Tibial artery (tissue), 4 donors: ENCODE measurements around the gene EPB41L5.
"Not testable (repeated sequence)": the region's sequence is repeated elsewhere in the genome, so short reads cannot be mapped to it uniquely, and the experiment has no call there.

Source experiments
- DNase-seq, 2 donors: peaks; one replicate each; pipeline ENCODE4 v3.0.0-alpha.2; 2019
- H3K27ac ChIP-seq, 2 donors: fragments of 200-600 bp; sonication (generic) in 1 of 2; 1 replicate in 1 of 2; 2 replicates in 1 of 2; pipeline ENCODE4 v1.5.1; 2018 to 2019; ENCODE audit warnings: mild to moderate bottlenecking in 1 of 2
- H3K27me3 ChIP-seq, 2 donors: fragments of 200-600 bp; sonication (generic) in 1 of 2; one replicate each; pipeline versions ENCODE4 v1.5.1 to v1.6.0; 2016 to 2019
- H3K36me3 ChIP-seq, 3 donors: fragments of 200-600 bp; sonication (generic) in 2 of 3; one replicate each; pipeline ENCODE4 v1.5.1; 2016 to 2019; ENCODE audit warnings: mild to moderate bottlenecking in 2 of 3
- H3K4me1 ChIP-seq, 4 donors: fragments of 200-600 bp; sonication (generic) in 2 of 4; 1 replicate in 3 of 4; 2 replicates in 1 of 4; pipeline ENCODE4 v1.5.1; 2016 to 2019
- H3K4me3 ChIP-seq, 2 donors: fragments of 200-600 bp; sonication (generic) in 1 of 2; 1 replicate in 1 of 2; 2 replicates in 1 of 2; pipeline ENCODE4 v1.5.1; 2018 to 2019; ENCODE audit warnings: mild to moderate bottlenecking in 2 of 2
- H3K9me3 ChIP-seq, 3 donors: fragments of 200-600 bp; sonication (generic) in 1 of 3; one replicate each; pipeline ENCODE4 v1.5.1; 2016 to 2019
- intact Hi-C: fragments of 100-400 bp; cut with DNase I; formaldehyde crosslinking; loops from one replicate; pipeline ENCODE4 v1.15.0; 2023; ENCODE audit warnings: low total_unique reads
- TF ChIP-seq, protein P1 (sequence below), 2 experiments: fragments of 200-600 bp in 1 of 2; fragments of 450-650 bp in 1 of 2; IDR thresholded peaks; one replicate each; pipeline ENCODE4 v1.5.1; 2017 to 2019; ENCODE audit warnings: antibody characterized with exemption in 2 of 2, mild to moderate bottlenecking in 1 of 2, moderate library complexity in 1 of 2

The EPB41L5 gene

GRCh38 chr2:120111193-120111592, 98.3 kb downstream of the EPB41L5 start:
- Histone ChIP-seq H3K4me1 (peaks cover 0 to 20% (median 12%) of the 10 kb centered on the region in 4 donors), H3K9me3 (no peaks in the 10 kb centered on the region), H3K27ac (no peak overlapping the region), H3K4me3 (no peak overlapping the region), H3K36me3 (no peaks in the 10 kb centered on the region), H3K27me3 (no peaks in the 10 kb centered on the region)
- no peak for DNase-seq
- intact Hi-C loops: no loop called here
- TF ChIP-seq, protein P1, sequence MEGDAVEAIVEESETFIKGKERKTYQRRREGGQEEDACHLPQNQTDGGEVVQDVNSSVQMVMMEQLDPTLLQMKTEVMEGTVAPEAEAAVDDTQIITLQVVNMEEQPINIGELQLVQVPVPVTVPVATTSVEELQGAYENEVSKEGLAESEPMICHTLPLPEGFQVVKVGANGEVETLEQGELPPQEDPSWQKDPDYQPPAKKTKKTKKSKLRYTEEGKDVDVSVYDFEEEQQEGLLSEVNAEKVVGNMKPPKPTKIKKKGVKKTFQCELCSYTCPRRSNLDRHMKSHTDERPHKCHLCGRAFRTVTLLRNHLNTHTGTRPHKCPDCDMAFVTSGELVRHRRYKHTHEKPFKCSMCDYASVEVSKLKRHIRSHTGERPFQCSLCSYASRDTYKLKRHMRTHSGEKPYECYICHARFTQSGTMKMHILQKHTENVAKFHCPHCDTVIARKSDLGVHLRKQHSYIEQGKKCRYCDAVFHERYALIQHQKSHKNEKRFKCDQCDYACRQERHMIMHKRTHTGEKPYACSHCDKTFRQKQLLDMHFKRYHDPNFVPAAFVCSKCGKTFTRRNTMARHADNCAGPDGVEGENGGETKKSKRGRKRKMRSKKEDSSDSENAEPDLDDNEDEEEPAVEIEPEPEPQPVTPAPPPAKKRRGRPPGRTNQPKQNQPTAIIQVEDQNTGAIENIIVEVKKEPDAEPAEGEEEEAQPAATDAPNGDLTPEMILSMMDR (IDR thresholded peaks at IDR 0.05): no peak

DNA sequence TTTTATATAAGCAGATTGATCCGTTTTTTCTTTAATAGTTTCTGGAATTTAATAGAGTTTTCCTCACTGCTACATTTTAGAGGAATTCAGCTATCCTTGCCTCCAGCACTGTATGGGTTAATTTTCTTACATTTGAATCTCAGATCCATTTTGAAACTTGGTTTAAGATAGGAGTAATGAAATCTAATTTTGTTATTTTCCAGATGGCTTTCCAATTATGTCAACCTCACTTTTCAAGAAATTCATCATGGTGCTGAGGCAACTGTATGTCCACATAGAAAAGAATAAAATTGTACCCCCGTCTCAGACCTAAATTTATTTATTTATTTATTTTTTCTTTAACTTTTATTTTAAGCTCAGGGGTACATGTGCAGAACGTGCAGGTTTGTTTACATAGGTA, 105.1 kb downstream of the EPB41L5 start:
- no peaks in the 10 kb centered on the region for H3K9me3 ChIP-seq
- no peak overlapping the region for H3K27ac ChIP-seq
- no peak for DNase-seq
- no peaks in the 10 kb centered on the region for H3K4me1 ChIP-seq
- no peak overlapping the region for H3K4me3 ChIP-seq
- intact Hi-C loops: no loop called here
- peaks cover 0 to 6% (median 0%) of the 10 kb centered on the region in 3 donors for H3K36me3 ChIP-seq
- TF ChIP-seq, protein P1 (IDR thresholded peaks at IDR 0.05): no peak
- H3K27me3 ChIP-seq: no peaks in the 10 kb centered on the region

- Histone ChIP-seq H3K36me3 (peaks cover 0 to 6% (median 0%) of the 10 kb centered on the region in 3 donors), H3K27me3 (no peaks in the 10 kb centered on the region), H3K4me3 (no peak overlapping the region), H3K9me3 (no peaks in the 10 kb centered on the region), H3K4me1 (no peaks in the 10 kb centered on the region), H3K27ac (no peak overlapping the region)
- TF ChIP-seq, protein P1 (IDR thresholded peaks at IDR 0.05): no peak
- no peak for DNase-seq
- intact Hi-C loops: no loop called here
Observed at GRCh38 chr2:120118471-120118870, 105.6 kb downstream of the EPB41L5 start.

- intact Hi-C loops, H3K27me3 ChIP-seq, H3K9me3 ChIP-seq, H3K4me1 ChIP-seq, H3K4me3 ChIP-seq, DNase-seq, H3K27ac ChIP-seq, H3K36me3 ChIP-seq: not testable (repeated sequence)
Observed at GRCh38 chr2:120121337-120121736, 108.5 kb downstream of the EPB41L5 start.

DNA sequence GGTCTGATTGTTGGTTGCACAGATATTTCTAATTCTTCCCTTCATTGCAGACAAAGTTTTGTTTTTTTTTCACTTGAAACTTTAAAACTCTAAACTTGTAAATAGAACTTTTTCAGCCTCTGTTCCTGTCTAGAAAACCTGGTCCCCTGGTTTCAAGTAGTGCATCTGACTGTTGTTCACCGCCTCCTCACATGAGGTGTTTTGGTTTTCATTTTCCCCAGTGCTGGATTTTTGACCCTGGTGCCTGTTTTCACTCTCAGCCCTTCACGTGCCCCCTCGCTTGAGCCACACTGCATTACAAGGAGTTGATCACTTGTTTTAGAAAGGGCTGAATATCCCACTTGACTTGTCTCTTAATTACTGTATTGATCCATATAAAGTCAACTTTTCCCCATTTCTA, 110.2 kb downstream of the EPB41L5 start:
- H3K36me3 ChIP-seq: peaks cover 0 to 8% (median 6%) of the 10 kb centered on the region in 3 donors
- H3K27me3 ChIP-seq: no peaks in the 10 kb centered on the region
- H3K4me3 ChIP-seq: no peak overlapping the region
- no peaks in the 10 kb centered on the region for H3K4me1 ChIP-seq
- no peak overlapping the region for H3K27ac ChIP-seq
- intact Hi-C loops: no loop called here
- no peaks in the 10 kb centered on the region for H3K9me3 ChIP-seq
- DNase-seq: no peak
- TF ChIP-seq, protein P1 (IDR thresholded peaks at IDR 0.05): no peak

GRCh38 chr2:120125195-120125594, 112.3 kb downstream of the EPB41L5 start:
- no peak overlapping the region for H3K4me3 ChIP-seq
- intact Hi-C loops: no loop called here
- H3K4me1 ChIP-seq: no peaks in the 10 kb centered on the region
- H3K27me3 ChIP-seq: no peaks in the 10 kb centered on the region
- H3K9me3 ChIP-seq: no peaks in the 10 kb centered on the region
- peaks cover 0 to 8% (median 6%) of the 10 kb centered on the region in 3 donors for H3K36me3 ChIP-seq
- DNase-seq: no peak
- H3K27ac ChIP-seq: no peak overlapping the region
- TF ChIP-seq, protein P1 (IDR thresholded peaks at IDR 0.05): no peak
